A549 (cell line): ENCODE results near the gene APOC1. TPM values are rescaled to one million over a fixed set of nuclear protein-coding genes. Genes with fewer than 3 reads are reported as not detected.
"Not testable (repeated sequence)": the region's sequence is repeated elsewhere in the genome, so short reads cannot be mapped to it uniquely, and the experiment has no call there.

Experiments
- ATAC-seq, 2 experiments: fragments of 200-7000 bp in 1 of 2; fragments of >200 bp in 1 of 2; cut with Nextera tagmentation in 1 of 2; cut with Tn5 transposase in 1 of 2; 3 replicates each; pipeline versions ENCODE4 v1.8.0 to v1.9.1; 2018 to 2020; ENCODE audit warnings: mild to moderate bottlenecking in 1 of 2, moderate library complexity in 1 of 2
- CTCF ChIA-PET: fragments of 300-600 bp; sonication (Branson Sonifier 250); formaldehyde crosslinking; extraction: SDS; loops from one replicate; lab custom pipeline; 2021; ENCODE audit warnings: antibody characterized with exemption, inconsistent platforms; lab: Yijun Ruan, JAX
- POLR2A ChIA-PET: fragments of 350-600 bp; formaldehyde crosslinking; extraction: SDS; loops from one replicate; lab custom pipeline; 2021; ENCODE audit warnings: antibody characterized with exemption, inconsistent platforms; lab: Yijun Ruan, JAX
- DNase-seq, 2 experiments: peaks; one replicate each; pipeline versions ENCODE4 v3.0.0 to v3.0.0-alpha.2; 2011 to 2016; ENCODE audit warnings: low read depth in 1 of 2, low spot score in 1 of 2
- FAIRE-seq: peaks from 2 replicates; lab custom pipeline; 2011; peaks lifted over from hg19 to GRCh38; lab: Jason Lieb, UNC
- H3K27ac ChIP-seq, 2 experiments: fragments of >200 bp; sonication (Bioruptor Twin); formaldehyde crosslinking; 3 replicates each; pipeline ENCODE4 v1.5.1; 2016 to 2017
- H3K4me1 ChIP-seq: fragments of >200 bp; sonication (Bioruptor Twin); formaldehyde crosslinking; 3 replicates; pipeline ENCODE4 v1.6.1; 2016
- H3K4me2 ChIP-seq: fragments of >200 bp; sonication (Bioruptor Twin); formaldehyde crosslinking; 3 replicates; pipeline ENCODE4 v1.6.1; 2016
- H3K4me3 ChIP-seq: fragments of >200 bp; sonication (Bioruptor Twin); formaldehyde crosslinking; 3 replicates; pipeline ENCODE4 v1.5.1; 2016
- H3K9me3 ChIP-seq: fragments of >200 bp; sonication (Bioruptor Twin); formaldehyde crosslinking; 3 replicates; pipeline ENCODE4 v1.6.1; 2016
- CBX8 ChIP-seq: fragments of 200-600 bp; sonication (generic); IDR thresholded peaks from 2 replicates; pipeline ENCODE4 v1.6.1; 2016
- CEBPB ChIP-seq, 2 experiments: fragments of >200 bp in 1 of 2; sonication (Bioruptor Twin) in 1 of 2; formaldehyde crosslinking in 1 of 2; IDR thresholded peaks; 2 replicates each; pipeline ENCODE4 v1.6.1; 2012 to 2016
- CHD4 ChIP-seq: fragments of 200-600 bp; sonication (generic); IDR thresholded peaks from 2 replicates; pipeline ENCODE4 v1.6.1; 2016; ENCODE audit warnings: antibody characterized with exemption, mild to moderate bottlenecking, borderline replicate concordance
- CTCF ChIP-seq: fragments of >200 bp; sonication (Bioruptor Twin); formaldehyde crosslinking; IDR thresholded peaks from 3 replicates; pipeline ENCODE4 v1.5.1; 2016
- EP300 ChIP-seq, 2 experiments: fragments of >200 bp; sonication (Bioruptor Twin); formaldehyde crosslinking; IDR thresholded peaks; 2 replicates in 1 of 2; 3 replicates in 1 of 2; pipeline ENCODE4 v1.6.1; 2016 to 2017
- FOSL2 ChIP-seq, 2 experiments: fragments of 450-650 bp in 1 of 2; fragments of >200 bp in 1 of 2; sonication (Bioruptor Twin) in 1 of 2; formaldehyde crosslinking; IDR thresholded peaks; 2 replicates each; pipeline versions ENCODE4 v1.5.0 to v1.6.1; 2016 to 2020; ENCODE audit warnings: mild to moderate bottlenecking in 1 of 2, moderate library complexity in 1 of 2
- HOXA7 ChIP-seq: fragments of 250-450 bp; sonication (Bioruptor Pico); IDR thresholded peaks from 2 replicates; pipeline ENCODE4 v1.5.0; 2020; ENCODE audit warnings: mild to moderate bottlenecking, moderate library complexity
- HOXB5 ChIP-seq: fragments of 250-450 bp; sonication (Bioruptor Pico); IDR thresholded peaks from 2 replicates; pipeline ENCODE4 v1.5.0; 2020; ENCODE audit warnings: mild to moderate bottlenecking, moderate library complexity
- JUN ChIP-seq, 2 experiments: fragments of >200 bp; sonication (Bioruptor Twin); formaldehyde crosslinking; IDR thresholded peaks; 2 replicates in 1 of 2; 3 replicates in 1 of 2; pipeline ENCODE4 v1.6.1; 2016 to 2017
- JUNB ChIP-seq: fragments of >200 bp; sonication (Bioruptor Twin); formaldehyde crosslinking; IDR thresholded peaks from 2 replicates; pipeline ENCODE4 v1.6.1; 2016
- MAX ChIP-seq: IDR thresholded peaks from 2 replicates; pipeline ENCODE4 v1.6.1; 2012
- POLR2A ChIP-seq: IDR thresholded peaks from 2 replicates; pipeline ENCODE4 v1.6.1; 2012; ENCODE audit warnings: mild to moderate bottlenecking, low read length
- RAD21 ChIP-seq, 2 experiments: fragments of >200 bp in 1 of 2; sonication (Bioruptor Twin) in 1 of 2; formaldehyde crosslinking in 1 of 2; IDR thresholded peaks in 1 of 2; conservative IDR thresholded peaks in 1 of 2; 2 replicates in 1 of 2; 3 replicates in 1 of 2; pipeline ENCODE4 v1.6.1; 2012 to 2018; ENCODE audit warnings: inconsistent platforms in 1 of 2
- RARB ChIP-seq: fragments of 250-450 bp; sonication (Bioruptor Pico); IDR thresholded peaks from 2 replicates; pipeline ENCODE4 v1.8.0; 2021; ENCODE audit warnings: mild to moderate bottlenecking, moderate library complexity
- RCOR1 ChIP-seq: fragments of 150-350 bp; IDR thresholded peaks from 2 replicates; pipeline ENCODE4 v1.6.1; 2014; ENCODE audit warnings: antibody characterized with exemption, low read length, low read depth
- RFX5 ChIP-seq: fragments of 450-650 bp; IDR thresholded peaks from 2 replicates; pipeline ENCODE4 v1.7.1; 2014; ENCODE audit warnings: antibody characterized with exemption, mild to moderate bottlenecking, moderate library complexity
- RNF2 ChIP-seq: fragments of 200-600 bp; sonication (generic); IDR thresholded peaks from 2 replicates; pipeline ENCODE4 v1.6.1; 2016; ENCODE audit warnings: low read depth, mild to moderate bottlenecking, antibody characterized with exemption, moderate library complexity, borderline replicate concordance
- SREBF2 ChIP-seq: fragments of 450-650 bp; IDR thresholded peaks from 2 replicates; pipeline ENCODE4 v1.6.1; 2014; ENCODE audit warnings: mild to moderate bottlenecking, moderate library complexity
- TFCP2L1 ChIP-seq: fragments of 250-450 bp; sonication (Bioruptor Pico); IDR thresholded peaks from 2 replicates; pipeline ENCODE4 v1.5.0; 2021; ENCODE audit warnings: mild to moderate bottlenecking
- ZC3H11A ChIP-seq: fragments of 450-650 bp; IDR thresholded peaks from 2 replicates; pipeline ENCODE4 v1.6.1; 2014; ENCODE audit warnings: antibody characterized with exemption, mild to moderate bottlenecking
- ZNF302 ChIP-seq: fragments of 250-450 bp; sonication (Bioruptor Pico); IDR thresholded peaks from 2 replicates; pipeline ENCODE4 v1.9.0; 2021; ENCODE audit warnings: inconsistent platforms, mild to moderate bottlenecking, moderate library complexity
- WGBS: methylation state at CpG from one replicate; pipeline ENCODE4 v1.1.6; 2017; ENCODE audit errors: missing lambda C conversion rate; 5-methylcytosine and 5-hydroxymethylcytosine counted together
- polyA minus RNA-seq: library from RNA; depleted of rRNA, polyadenylated mRNA; stranded (reverse); fragments of >200 nt; gene quantifications from 2 replicates; pipeline ENCODE4 v1.2.3, GENCODE V29; 2011; rRNA and poly(A)+ RNA removed
- polyA plus RNA-seq, 4 experiments: library from polyadenylated mRNA; depleted of rRNA in 3 of 4; stranded (reverse); fragments of >200 nt; fragmentation: RNase III in 1 of 4; extraction: RNeasy Plus Mini Kit Qiagen cat#74134 plus additional on column Dnase treatment in 1 of 4; gene quantifications; 2 replicates in 3 of 4; 3 replicates in 1 of 4; pipeline ENCODE4 v1.2.3, GENCODE V29; 2011 to 2017
- TF ChIP-seq, protein P1 (sequence below): fragments of >200 bp; sonication (Bioruptor Twin); formaldehyde crosslinking; IDR thresholded peaks from 2 replicates; pipeline ENCODE4 v1.6.1; 2016

The APOC1 gene
- polyA plus RNA-seq (2011; rRNA removed) (82.1 and 88.7 TPM in 2 replicates), polyA plus RNA-seq (2017; fragmentation: RNase III; extraction: RNeasy Plus Mini Kit Qiagen cat#74134 plus additional on column Dnase treatment) (172 to 198 TPM (median 196 TPM) in 3 replicates), polyA minus RNA-seq (21.8 and 24.4 TPM in 2 replicates)
- polyA plus RNA-seq (2012; cell fraction: cytosol; rRNA removed): 145 and 171 TPM in 2 replicates
- 40.5 and 46.5 TPM in 2 replicates for polyA plus RNA-seq (2012; cell fraction: nucleus; rRNA removed)

GRCh38 chr19:44914433-44915206 is at the start of gene APOC1:
Gene APOC1 (plus strand): TSS chr19:44914608. CDS start chr19:44914892, 284 bp downstream.
- DNase-seq (peak; percentile 94 to 98), FAIRE-seq (peak; percentile 90), ATAC-seq (peak; percentile 92)
- Histone ChIP-seq H3K4me1 (peaks cover 36% of the 10 kb centered on the region), H3K4me3 (peak within 1 kb of the TSS; percentile 51), H3K4me2 (peak within 1 kb of the TSS; percentile 91), H3K27ac (peak within 1 kb of the TSS; percentile 85 to 92)
- CTCF ChIA-PET: interaction anchor here (0.6 to 18.1 kb wide), 6 partner anchors 11 to 231 kb away, joined by 3 to 303 read pairs (median 10); partner anchors contain the start of gene CLPTM1
- TF ChIP-seq RFX5 (peak; percentile 100), MAX (peak; percentile 80), POLR2A (peak; percentile 55), JUN (IDR thresholded peaks at IDR 0.05) (peak in 1 of 2 experiments; percentile 50; a peak in 1 of 5 replicates), CEBPB (IDR thresholded peaks at IDR 0.05) (peak in 1 of 2 experiments; percentile 16; a peak in 1 of 4 replicates)
- TF ChIP-seq, all 56 proteins: peak for 5; not testable (repeated sequence) for 51
- 1% methylated on average over 28 of the region's 28 CpGs for WGBS
- not testable (repeated sequence) for H3K9me3 ChIP-seq
- POLR2A ChIA-PET: interaction anchor here (0.6 to 1.2 kb wide), 7 partner anchors 10 to 415 kb away, joined by 3 to 7 read pairs (median 5); partner anchors contain the start of genes CLPTM1, TOMM40 and ZNF180

- Histone ChIP-seq H3K4me1 (no peaks in the 10 kb centered on the region), H3K4me3 (no peak overlapping the region), H3K27ac (no peak overlapping the region), H3K9me3 (no peaks in the 10 kb centered on the region), H3K4me2 (no peak overlapping the region)
- FAIRE-seq (no peak), DNase-seq (no peak), ATAC-seq (peak in 1 of 2 experiments; percentile 20; a peak in 1 of 6 replicates)
- CTCF ChIA-PET: interaction anchor here (0.7 to 1.8 kb wide), 3 partner anchors 19 to 38 kb away, joined by 3 to 8 read pairs (median 3); partner anchors contain the start of gene NECTIN2
- POLR2A ChIA-PET: no interaction called here
- no peak for TF ChIP-seq RCOR1
- TF ChIP-seq MAX: no peak
- no peak for TF ChIP-seq RNF2
- TF ChIP-seq TFCP2L1 (CRISPR knock-in tag): no peak
- TF ChIP-seq SREBF2: no peak
- TF ChIP-seq FOSL2 (IDR thresholded peaks at IDR 0.05): no peak
- no peak for TF ChIP-seq FOSL2 (CRISPR knock-in tag; IDR thresholded peaks at IDR 0.05)
- no peak for TF ChIP-seq HOXB5
- no peak for TF ChIP-seq EP300 (IDR thresholded peaks at IDR 0.05)
- no peak for TF ChIP-seq ZNF302 (CRISPR knock-in tag)
- TF ChIP-seq HOXA7 (CRISPR knock-in tag): no peak
- TF ChIP-seq JUNB: no peak
- no peak for TF ChIP-seq ZC3H11A
- no peak for TF ChIP-seq CTCF
- TF ChIP-seq CBX8: no peak
- TF ChIP-seq RARB (CRISPR knock-in tag): no peak
- 91% methylated on average over 27 of the region's 27 CpGs for WGBS
Observed at GRCh38 chr19:44865196-44865767, 49.1 kb upstream of the APOC1 start.

- Histone ChIP-seq H3K9me3 (no peaks in the 10 kb centered on the region), H3K4me3 (no peak overlapping the region), H3K27ac (no peak overlapping the region), H3K4me2 (no peak overlapping the region), H3K4me1 (no peaks in the 10 kb centered on the region)
- TF ChIP-seq RAD21 (conservative IDR thresholded peaks at IDR 0.05 in 1 of 2, IDR thresholded peaks at IDR 0.05 in 1 of 2) (no peak), CHD4 (no peak), JUNB (no peak), SREBF2 (no peak), ZNF302 (CRISPR knock-in tag) (no peak)
- TF ChIP-seq, protein P1, sequence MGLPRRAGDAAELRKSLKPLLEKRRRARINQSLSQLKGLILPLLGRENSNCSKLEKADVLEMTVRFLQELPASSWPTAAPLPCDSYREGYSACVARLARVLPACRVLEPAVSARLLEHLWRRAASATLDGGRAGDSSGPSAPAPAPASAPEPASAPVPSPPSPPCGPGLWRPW: no peak
- WGBS: 89% methylated on average over 4 of the region's 4 CpGs
- ATAC-seq: no peak
- no peak for FAIRE-seq
- ChIA-PET POLR2A (interaction anchor here (0.6 to 0.7 kb wide), 2 partner anchors 37 to 1409 kb away, joined by 4 read pairs; no protein-coding TSS in a partner anchor), CTCF (interaction anchor here (0.6 to 3.5 kb wide), 5 partner anchors 9 to 178 kb away, joined by 3 to 12 read pairs (median 5); no protein-coding TSS in a partner anchor)
- DNase-seq: no peak
Observed at GRCh38 chr19:44866664-44867063, 47.7 kb upstream of the APOC1 start.
